DLD1 (cell line): ENCODE results near the gene CP.

Source experiments
- in situ Hi-C: cut with HindIII; loops from 2 replicates; pipeline ENCODE4 v1.10.0; 2017; ENCODE audit warnings: low sequenced_read_pairs

CP gene

DNA sequence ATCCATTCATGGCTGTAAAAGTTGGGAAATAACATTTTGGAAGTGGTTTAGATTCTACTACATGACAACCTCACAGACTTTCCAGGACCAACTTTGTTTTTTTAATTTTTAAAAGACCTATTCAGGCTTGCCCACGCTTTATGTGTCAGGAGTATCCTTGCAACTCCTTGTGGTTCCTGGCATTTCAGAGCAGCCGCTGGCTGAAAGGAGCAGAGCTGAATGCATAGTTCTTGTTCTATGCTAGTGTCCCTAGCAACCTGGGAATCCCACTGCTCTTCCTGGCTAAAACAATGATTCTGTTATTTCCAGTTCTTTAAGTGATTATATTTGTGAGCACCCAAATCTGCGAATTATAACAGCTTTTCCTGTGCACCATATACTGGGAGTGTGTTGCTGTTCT lies 34.9 kb downstream of the CP start:
- in situ Hi-C loops, result no loop called here

DNA sequence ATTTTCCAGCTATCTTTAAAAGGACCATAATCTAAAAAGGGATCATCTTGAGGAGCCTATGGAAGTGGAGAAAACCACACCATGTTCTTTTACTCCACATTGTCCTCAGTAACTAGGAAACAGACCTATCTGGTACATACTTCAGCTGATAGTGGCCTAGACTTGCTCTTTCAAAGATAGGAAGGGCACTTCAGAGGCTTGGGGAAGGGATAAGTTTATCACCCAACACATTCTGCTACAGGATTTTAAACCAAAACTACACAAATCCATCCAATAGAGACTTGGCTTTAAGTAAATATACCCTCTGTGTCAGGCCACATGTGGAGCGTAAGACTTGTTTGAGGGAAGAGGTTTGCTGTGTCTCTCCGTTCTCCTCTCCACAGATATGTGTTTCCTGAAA lies 35.4 kb downstream of the CP start:
- in situ Hi-C loops, result no loop called here

DNA sequence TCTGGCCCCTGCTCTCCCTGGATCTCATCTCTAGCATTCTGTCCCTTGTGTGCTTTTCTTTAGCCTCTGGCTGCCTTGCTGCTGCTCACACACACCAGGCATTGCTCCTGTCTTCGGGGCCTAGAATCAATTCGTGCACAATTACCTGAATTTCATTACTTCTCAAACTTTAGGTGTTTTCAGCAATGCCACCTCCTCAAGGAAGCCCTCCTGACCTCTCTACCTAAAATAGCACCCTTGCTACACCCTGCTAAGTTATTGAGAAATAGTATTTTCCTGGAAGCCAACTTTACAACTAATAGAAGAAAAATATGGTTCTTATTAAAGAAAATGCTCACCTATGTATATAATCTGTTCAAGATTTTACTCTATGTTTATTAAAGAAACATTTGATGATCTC lies 40.4 kb downstream of the CP start:
- in situ Hi-C loops, result no loop called here

DNA sequence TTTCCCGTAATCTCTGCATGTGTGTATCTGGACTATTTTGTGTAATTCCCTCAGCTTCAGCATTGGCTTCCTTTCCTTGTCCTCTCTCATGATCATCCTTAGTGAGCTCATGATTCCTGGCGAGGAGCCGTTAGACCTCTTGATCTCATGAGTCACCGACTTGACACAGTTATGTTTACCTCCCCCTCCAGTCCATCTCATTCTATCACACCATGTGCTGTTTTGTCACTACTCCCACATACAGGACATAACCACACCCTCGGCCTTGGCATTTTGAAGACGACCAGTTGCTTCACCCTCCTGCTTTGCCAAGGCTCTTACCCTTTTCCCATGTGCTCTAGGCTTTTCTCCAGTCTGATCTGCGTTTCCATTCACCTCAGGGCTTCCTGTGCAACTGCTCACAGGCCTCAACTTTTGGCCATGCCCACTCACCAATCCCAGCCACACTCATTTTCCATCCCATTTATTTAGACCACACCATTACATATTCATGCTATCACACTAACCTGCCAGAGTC lies 41.5 kb downstream of the CP start:
- in situ Hi-C loops, result no loop called here

DNA sequence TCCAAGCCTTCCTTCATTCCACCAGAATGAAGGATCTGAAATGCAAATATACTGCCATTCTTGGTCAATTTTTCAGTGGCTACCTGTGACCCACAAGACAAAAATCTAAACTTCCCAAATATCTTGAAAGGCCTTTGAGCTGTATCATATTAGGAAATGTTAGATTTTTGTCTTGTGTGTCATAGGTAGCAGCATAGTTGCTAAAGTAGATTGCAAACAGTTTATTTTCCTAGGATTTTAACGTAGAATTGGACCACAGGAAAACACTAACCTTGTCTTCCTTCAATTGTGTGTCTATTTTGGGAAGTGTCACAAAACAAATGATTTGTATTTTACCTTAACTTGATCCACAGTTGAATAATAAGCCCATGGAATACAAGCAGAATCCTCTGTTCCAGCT lies 42.4 kb downstream of the CP start:
- in situ Hi-C loops, result no loop called here

DNA sequence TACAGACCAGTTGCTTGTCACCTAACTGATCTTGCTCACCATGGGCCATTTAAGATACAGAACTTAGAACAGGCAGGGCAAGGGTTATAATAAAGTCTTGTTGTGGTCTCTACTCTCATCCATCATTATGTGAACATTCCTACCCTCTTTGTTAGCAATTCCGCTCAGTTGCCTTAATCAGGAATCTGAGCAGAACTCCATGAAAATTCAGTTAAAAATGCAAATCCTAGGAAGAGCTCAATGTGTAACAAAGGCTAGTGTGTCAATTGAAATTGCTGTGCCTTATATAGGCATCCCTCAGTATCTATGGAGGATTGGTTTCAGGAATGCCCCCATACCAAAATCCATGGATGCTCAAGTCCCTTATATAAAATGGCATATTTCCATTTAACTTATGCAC lies 44.5 kb downstream of the CP start:
- in situ Hi-C loops, result no loop called here

DNA sequence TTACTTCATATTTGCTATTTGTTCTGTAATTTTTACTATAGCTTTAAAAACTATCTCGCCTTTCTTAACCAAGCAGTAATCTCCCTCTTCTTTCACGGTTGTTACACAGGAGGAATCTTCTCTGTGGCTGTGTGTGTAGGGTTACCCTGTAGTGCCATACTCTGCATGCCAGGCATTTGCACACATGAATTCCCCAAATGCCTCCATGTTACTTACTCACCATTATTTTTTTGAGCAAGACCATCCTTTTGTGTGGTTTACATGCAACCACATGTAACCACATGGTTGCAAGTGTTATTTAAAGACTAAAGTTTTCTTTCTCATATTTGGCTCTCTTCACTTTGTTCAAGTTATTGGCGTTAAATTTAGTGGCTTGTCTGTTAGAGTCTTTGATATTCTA lies 46.7 kb downstream of the CP start:
- in situ Hi-C loops, result no loop called here

DNA sequence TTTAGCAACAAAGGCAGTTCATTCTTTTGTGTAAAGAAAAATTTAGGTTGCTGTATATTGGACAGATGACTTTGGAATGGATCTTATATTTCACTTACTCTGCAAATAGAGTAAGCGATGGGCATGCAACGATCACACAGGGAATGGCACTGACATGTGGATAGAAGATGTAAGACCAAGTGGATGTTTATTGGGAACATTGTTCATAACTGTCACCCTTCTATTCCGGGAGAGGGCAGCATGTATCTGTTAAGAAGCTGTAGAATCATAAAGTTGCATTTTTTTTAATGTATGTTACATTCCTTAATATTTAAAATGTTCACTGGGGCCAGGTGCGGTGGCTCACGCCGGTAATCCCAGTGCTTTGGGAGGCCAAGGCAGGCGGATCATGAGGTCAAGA lies 51.0 kb downstream of the CP start:
- in situ Hi-C loops, result no loop called here

DNA sequence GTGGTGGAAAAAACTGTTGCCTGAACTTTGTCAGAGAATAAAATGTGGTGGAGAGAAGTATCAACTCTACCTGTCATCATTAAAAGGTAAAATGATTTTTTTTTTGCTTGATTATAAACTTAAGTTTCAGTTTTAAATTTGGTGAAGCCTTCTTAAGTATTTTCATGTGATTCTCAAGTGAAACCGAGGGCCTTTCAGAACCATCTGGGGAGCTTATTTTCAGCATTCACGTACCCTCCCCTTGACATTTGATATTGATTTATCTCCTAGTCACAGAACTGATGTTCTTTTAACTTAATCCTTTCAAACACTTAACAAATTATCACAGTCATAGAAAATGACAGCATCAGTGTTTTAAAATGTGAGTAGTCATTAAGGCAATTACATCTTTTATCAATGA lies 53.7 kb downstream of the CP start:
- in situ Hi-C loops, result no loop called here

DNA sequence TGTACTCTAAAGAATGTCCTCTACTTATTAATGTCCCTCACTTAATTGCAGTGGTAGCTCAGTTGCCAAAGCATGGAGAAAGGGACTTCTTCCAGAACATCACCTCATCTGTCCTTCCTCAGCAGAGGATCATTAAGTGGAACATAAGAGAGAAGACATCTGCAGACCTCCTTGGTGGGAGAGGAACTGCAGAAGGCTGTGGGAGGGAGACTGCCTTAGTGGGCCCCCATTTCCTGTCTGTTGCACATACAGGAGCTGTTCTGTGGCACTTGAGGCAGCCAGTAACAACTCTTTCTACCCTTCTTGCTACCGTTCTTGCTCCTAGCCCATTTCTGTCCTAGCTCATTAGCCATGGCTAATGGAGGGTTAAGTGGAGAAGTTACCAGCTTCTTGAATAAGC lies 58.6 kb downstream of the CP start:
- in situ Hi-C loops, result no loop called here

DNA sequence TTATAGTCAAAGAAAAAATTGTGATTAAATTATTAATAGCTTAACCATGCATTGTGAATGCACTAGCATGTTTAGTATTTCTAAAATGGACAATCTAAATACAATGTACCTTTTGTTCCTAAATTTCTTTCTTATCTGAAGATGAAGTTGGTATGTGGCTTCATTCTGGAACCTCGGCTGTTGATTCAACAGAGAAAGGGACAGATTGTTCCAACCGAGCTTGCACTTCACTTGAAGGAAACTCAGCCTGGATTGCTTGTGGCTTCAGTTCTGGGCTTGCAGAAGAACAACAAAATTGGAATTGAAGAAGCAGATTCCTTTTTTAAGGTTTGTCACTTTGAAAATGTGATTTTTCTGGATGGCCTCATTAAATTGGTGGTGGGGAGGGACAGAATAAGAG lies 59.6 kb downstream of the CP start:
- in situ Hi-C loops, result no loop called here

DNA sequence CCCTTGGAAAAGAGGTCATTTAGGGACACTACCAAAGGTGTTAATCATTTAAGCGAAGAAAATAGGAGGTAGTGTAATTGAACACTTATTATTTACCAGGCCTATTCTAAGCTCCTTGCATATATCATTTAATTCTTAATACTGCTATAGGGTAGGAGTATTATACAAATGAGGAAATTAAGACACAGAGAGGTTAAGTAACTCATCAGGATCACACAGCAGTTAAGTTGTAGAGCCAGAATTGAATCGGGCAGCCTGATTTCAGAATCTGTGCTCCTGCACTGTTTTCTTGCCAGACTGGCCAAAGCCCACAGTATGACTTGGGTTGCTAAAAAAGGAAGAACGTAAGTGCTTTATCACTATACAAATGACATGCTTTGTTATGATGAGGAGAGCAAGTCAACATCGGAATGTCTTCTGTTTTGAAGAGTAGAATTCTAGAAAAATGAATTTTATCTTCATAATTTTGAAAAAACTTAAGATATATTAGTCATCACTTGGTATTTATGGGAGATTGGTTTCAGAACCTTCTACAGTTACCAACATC lies 60.8 kb downstream of the CP start:
- in situ Hi-C loops, result no loop called here

DNA sequence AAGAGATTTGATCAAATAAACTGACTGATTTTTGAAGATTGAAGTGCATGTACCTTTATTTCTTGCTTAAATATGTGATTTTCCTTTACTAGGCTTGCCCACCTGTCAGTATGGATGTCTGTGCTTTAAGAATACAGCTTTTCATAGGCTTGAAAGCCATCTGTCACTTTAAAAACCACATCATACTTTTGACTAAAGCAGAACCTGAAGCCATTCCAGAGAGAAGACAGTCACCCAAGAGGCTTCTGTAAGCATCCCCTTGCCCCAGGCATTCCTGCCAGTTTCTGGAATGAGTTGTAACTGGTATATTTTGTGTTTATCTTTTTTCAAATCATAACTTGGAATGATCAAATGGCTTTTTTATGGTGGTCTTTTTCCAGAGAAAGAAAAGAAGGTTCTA lies 68.2 kb downstream of the CP start:
- in situ Hi-C loops, result no loop called here

DNA sequence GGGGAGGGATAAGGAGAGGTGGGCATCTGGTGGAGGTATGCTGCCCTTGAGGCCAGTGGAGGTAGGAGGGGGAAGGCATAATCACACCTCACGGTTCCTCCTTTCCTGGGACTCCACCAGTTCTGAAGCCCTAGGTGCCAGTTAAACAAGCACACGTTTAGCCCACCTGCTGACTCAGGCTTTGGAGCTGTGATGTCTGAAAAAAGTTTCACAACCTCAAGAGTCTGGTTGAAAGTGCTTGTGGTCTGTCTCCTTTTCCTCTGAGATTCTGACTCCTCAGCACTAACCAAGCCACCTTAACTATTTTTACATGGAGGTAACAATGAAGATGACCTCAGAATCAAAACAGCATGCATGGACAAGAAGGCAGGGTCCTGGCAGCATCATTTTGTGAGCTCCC lies 69.2 kb downstream of the CP start:
- in situ Hi-C loops, result no loop called here

DNA sequence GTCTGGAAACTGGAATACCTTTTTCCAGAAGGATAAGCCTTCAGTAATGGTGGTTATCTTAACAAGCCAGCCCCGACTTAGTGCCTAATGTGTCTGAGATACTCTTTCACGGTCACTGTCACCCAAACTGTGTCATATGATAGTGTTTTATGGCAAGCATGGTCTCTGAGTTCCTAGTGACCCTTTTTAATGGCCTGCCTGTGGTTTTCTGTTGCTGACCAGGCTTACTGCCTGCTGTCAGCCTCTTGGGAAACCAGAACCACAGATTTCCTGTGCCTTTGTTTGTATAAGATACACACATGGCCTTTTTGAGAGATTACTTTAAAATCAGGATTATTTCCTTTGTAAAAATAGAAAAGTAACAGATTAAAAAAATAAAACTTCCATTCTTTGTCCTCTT lies 69.8 kb downstream of the CP start:
- in situ Hi-C loops, result no loop called here

DNA sequence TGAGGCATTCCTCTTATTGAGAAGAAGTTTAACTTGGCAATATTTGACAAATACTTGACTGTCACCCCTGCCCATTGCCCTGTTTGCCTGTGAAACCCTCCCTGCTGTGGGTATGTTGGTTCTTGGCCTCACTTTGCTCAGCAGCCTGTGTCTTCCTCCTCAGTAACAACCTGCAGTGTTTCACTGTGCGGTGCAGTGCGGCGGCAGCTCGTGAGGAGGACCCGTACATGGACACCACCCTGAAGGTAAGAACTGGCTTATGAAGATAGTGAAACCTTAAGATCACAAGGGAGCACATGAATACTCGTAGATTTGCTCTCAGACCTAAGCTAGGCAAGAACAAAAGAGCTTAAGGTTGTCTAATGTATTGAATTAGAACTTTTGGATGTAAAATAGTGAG lies 71.2 kb downstream of the CP start:
- in situ Hi-C loops, result no loop called here

DNA sequence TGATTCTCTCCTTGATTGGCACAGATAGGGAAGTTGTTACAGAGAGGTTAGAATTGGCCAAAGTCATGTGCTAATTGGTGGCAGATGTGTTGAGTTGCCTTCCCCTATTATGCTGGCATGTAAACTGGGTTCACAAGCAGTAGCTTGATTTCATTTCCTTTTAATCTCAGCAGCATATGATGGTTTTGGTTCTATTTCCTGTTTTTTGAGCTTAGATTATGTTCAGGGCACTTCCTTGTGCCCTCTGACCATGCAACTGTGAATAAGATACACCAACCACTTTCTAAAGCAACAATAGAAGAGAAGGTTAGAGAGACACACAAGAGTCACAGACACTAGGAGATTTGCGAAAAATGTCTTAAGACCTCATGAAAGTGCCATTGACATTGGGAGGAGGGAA lies 75.7 kb downstream of the CP start:
- in situ Hi-C loops, result no loop called here

DNA sequence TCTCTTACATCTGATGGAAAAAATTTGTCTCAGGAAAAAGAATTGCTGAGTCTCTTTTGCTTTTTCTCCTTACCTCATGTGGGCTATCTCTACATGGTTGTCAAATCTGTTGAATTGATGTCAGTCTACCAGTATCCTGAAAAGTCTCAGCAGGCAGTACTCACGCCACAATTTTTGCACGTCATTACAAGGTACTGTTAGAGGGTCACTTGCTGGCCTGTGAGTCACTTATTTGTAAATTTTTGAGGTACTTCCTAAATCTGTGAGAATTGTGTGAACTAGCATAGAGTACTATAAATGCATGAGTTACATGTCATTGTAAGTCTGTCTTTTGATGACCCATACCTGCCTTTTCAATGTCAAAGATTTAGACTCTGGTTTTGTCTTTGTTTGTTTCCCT lies 76.3 kb downstream of the CP start:
- in situ Hi-C loops, result no loop called here

DNA sequence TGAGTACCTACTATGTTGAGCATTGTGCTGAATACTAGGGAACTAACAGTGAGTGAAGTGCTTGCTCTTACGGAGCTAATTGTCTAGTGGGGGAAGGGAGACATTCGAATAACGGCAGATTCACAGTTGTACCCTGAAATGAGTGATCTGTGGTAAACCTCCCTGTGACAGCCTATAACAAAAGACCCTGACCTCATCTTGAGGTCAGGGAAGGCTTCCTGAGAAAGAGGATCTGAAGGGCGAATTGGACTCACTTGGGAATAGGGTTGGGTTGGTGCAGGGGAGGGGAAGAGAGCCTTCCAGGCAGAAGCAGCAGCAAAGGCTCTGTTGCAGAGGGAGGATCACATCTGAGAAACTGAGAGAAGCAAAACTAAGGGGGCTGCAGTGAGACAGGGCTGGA lies 78.9 kb downstream of the CP start:
- in situ Hi-C loops, result no loop called here

DNA sequence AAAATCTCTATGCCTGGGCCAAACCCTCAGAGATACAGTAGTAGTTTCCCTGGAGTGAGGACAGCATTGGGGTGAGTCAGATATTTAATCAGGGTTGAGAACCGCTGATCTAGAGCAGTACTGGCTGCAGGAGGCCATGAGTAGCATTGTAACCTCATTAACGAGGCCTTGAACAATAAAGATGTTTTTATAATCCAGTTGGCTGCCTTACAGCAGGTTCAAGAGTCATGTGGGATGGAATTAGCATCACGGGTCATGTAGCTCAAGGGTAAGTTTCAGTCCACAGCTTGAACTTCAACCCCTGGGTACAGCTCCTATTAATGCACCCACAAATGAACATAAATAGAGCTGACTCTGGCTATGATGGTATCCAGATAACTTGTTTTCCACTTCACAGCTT lies 87.1 kb downstream of the CP start:
- in situ Hi-C loops, result loop anchor here (10.0 kb wide), 1 partner anchor 150 kb away; no protein-coding TSS in a partner anchor

DNA sequence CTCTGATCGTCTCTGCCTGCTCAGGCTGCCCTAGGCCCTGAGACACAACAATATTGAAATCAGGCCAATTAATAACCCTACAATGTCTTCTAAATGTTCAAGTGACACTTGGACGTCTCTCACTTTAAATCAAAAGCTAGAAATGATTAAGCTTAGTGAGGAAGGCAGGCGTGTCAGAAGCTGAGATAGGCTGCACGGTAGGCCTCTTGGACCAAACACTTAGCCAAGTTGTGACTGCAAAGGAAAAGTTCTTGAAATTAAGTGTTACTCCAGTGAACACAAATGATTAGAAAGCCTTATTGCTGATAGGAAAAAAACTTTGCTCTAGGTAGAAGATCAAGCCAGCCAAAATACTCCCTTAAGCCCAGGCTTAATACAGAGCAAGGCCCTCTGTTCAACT lies 90.0 kb downstream of the CP start:
- in situ Hi-C loops, result loop anchor here (10.0 kb wide), 1 partner anchor 153 kb away; no protein-coding TSS in a partner anchor

DNA sequence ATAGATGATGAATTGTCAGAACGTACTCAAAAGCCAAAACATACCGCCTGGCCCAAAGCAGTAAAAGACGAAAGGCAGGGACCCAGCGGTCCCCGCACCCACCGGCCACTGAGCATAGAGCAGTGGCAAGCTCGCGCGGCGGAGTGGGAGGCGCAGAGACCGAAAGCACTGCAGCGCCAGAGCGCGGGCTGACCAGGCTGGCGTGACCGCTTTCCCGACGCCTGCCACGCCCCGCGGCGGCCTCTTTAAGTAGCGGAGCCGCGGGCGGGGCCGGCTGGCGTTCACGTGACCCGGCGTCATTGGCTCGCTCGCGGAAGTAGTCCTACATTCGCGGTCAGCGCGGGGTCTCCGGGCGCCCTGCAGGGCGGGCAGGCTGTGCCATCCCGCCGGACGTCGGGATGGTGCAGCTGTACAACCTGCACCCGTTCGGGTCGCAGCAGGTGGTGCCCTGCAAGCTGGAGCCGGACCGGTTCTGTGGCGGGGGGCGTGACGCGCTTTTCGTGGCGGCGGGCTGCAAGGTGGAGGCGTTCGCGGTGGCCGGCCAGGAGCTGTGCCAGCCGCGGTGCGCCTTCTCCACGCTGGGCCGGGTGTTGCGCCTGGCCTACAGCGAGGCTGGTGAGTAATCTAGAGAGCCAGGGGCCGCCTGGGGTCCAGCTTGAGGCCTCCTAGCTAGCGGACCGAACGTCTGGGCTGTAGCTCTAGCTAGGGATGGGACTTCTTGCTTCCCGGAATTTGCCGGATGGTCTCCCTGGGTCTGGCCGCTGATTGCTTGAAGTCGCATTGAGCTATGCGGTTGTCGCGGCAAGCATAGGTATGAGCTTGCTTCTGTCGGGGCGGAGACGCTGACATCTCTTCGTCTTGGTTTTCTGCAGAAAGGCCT lies 92.1 kb downstream of the CP start, which contains the start of gene HPS3:
Gene HPS3, plus strand, starts transcription at position 313 of the 880 bp plus-strand sequence. Its CDS starts 86 bp downstream, at position 399.
- in situ Hi-C loops, result loop anchor here (10.0 kb wide), 1 partner anchor 155 kb away; no protein-coding TSS in a partner anchor
